Keratinocyte (primary cell): Measurements from ENCODE around the gene POLR1G.

ENCODE experiments used
- CTCF ChIP-seq, 3 experiments: IDR thresholded peaks in 1 of 3; conservative IDR thresholded peaks in 1 of 3; optimal IDR thresholded peaks in 1 of 3; 2 replicates in 2 of 3; 3 replicates in 1 of 3; pipeline versions ENCODE3 to v1.5.1; 2011; ENCODE audit warnings: low read length in 3 of 3, mild to moderate bottlenecking in 3 of 3, moderate library complexity in 2 of 3, control low read depth in 1 of 3, inconsistent platforms in 1 of 3; ENCODE audit not compliant: insufficient read depth in 2 of 3; ENCODE audit errors: extremely low read depth in 1 of 3
- EZH2 ChIP-seq: IDR thresholded peaks from one replicate; pipeline ENCODE4 v1.6.1; 2012; ENCODE audit warnings: inconsistent platforms, mild to moderate bottlenecking, low read length, moderate library complexity

- TF ChIP-seq CTCF (optimal IDR thresholded peaks at IDR 0.05 in 1 of 3, IDR thresholded peaks at IDR 0.05 in 1 of 3, conservative IDR thresholded peaks at IDR 0.05 in 1 of 3; ENCODE audit: extremely low read depth in 1 of 3, insufficient read depth in 2 of 3, low read length in 3 of 3), result no peak
- no peak for TF ChIP-seq EZH2
Measured at GRCh38 chr19:45408121-45408520, 1.7 kb downstream of the POLR1G start.
